DOHH2 (cell line): ENCODE data around the gene LIMK2.
"Not testable (repeated sequence)": the region's sequence is repeated elsewhere in the genome, so short reads cannot be mapped to it uniquely, and the experiment has no call there.

Experiments
- H3F3A ChIP-seq: fragments of 200-600 bp; sonication (generic), shearing (Covaris generic); 2 replicates; pipeline ENCODE4 v1.6.0; 2016; ENCODE audit warnings: antibody characterized with exemption, mild to moderate bottlenecking; ENCODE audit not compliant: control insufficient read depth, insufficient read depth
- H3K27ac ChIP-seq: fragments of 200-600 bp; sonication (generic); 2 replicates; pipeline ENCODE4 v1.5.1; 2014; ENCODE audit warnings: low read depth, mild to moderate bottlenecking, low read length, moderate library complexity
- H3K27me3 ChIP-seq: fragments of 200-600 bp; sonication (generic); 2 replicates; pipeline ENCODE4 v1.6.1; 2014; ENCODE audit warnings: mild to moderate bottlenecking, low read length, mixed read lengths; ENCODE audit not compliant: control insufficient read depth
- H3K36me3 ChIP-seq: fragments of 200-600 bp; sonication (generic); 2 replicates; pipeline ENCODE4 v1.6.1; 2014; ENCODE audit warnings: mild to moderate bottlenecking, low read length, moderate library complexity, mixed read lengths; ENCODE audit not compliant: control insufficient read depth
- H3K4me1 ChIP-seq: fragments of 200-600 bp; sonication (generic); 2 replicates; pipeline ENCODE4 v1.6.1; 2014; ENCODE audit warnings: mild to moderate bottlenecking, low read length, mixed read lengths; ENCODE audit not compliant: control insufficient read depth
- H3K4me2 ChIP-seq: fragments of 200-600 bp; sonication (generic); 2 replicates; pipeline ENCODE4 v1.6.0; 2014; ENCODE audit warnings: mild to moderate bottlenecking, low read length, moderate library complexity
- H3K4me3 ChIP-seq: fragments of 200-600 bp; sonication (generic); 2 replicates; pipeline ENCODE4 v1.5.1; 2014; ENCODE audit warnings: mild to moderate bottlenecking, low read length, mixed read lengths
- H3K79me2 ChIP-seq: fragments of 200-600 bp; sonication (generic); 2 replicates; pipeline ENCODE4 v1.6.1; 2014; ENCODE audit warnings: mild to moderate bottlenecking, low read length, mixed read lengths; ENCODE audit not compliant: control insufficient read depth
- H3K9me2 ChIP-seq: fragments of 200-600 bp; sonication (generic); replicated peaks from 2 replicates; pipeline ENCODE4 v1.6.1; 2014; ENCODE audit warnings: mild to moderate bottlenecking, low read length, mixed read lengths; ENCODE audit not compliant: control insufficient read depth
- H3K9me3 ChIP-seq: fragments of 200-600 bp; sonication (generic); 2 replicates; pipeline ENCODE4 v1.6.1; 2014; ENCODE audit warnings: antibody characterized with exemption, low read length, mixed read lengths; ENCODE audit not compliant: control insufficient read depth, insufficient read depth
- H4K20me1 ChIP-seq: fragments of 200-600 bp; sonication (generic); 2 replicates; pipeline ENCODE4 v1.6.0; 2014; ENCODE audit warnings: low read depth, mild to moderate bottlenecking, antibody characterized with exemption, low read length, moderate library complexity; ENCODE audit not compliant: control insufficient read depth, insufficient read depth
- CTCF ChIP-seq: fragments of 200-600 bp; sonication (generic); IDR thresholded peaks from one replicate; pipeline ENCODE4 v1.5.1; 2014; ENCODE audit warnings: antibody characterized with exemption, mild to moderate bottlenecking, low read depth, low read length; ENCODE audit not compliant: poor library complexity, severe bottlenecking
- EZH2phosphoT487 ChIP-seq: fragments of 200-600 bp; sonication (generic); IDR thresholded peaks from 2 replicates; pipeline ENCODE4 v1.6.1; 2017; ENCODE audit warnings: borderline replicate concordance, mild to moderate bottlenecking, antibody characterized with exemption, low read length, moderate library complexity, mixed read lengths

LIMK2 gene

GRCh38 chr22:31211862-31212730 lies at the start of gene LIMK2:
Gene LIMK2 (plus strand): TSS chr22:31212298. CDS start chr22:31212409, 111 bp downstream.
- Histone ChIP-seq H3K4me2 (peak within 1 kb of the TSS; percentile 86), H4K20me1 (no peaks in the 10 kb centered on the region; the same call in 1 of the 2 replicates), H3K27ac (peak within 1 kb of the TSS; percentile 31), H3K79me2 (peaks cover 46% of the 10 kb centered on the region), H3K36me3 (peaks cover 20% of the 10 kb centered on the region), H3K9me2 (no peaks in the 10 kb centered on the region), H3K4me1 (peaks cover 25% of the 10 kb centered on the region), H3K9me3 (no peaks in the 10 kb centered on the region), H3F3A (peaks cover 3% of the 10 kb centered on the region; the same call in 1 of the 2 replicates), H3K27me3 (no peaks in the 10 kb centered on the region), H3K4me3 (peak within 1 kb of the TSS; percentile 86)
- TF ChIP-seq CTCF (peak; percentile 91), EZH2phosphoT487 (no peak)

- Histone ChIP-seq H3K27ac (no peak overlapping the region), H3K9me2 (no peaks in the 10 kb centered on the region), H3K4me3 (no peak overlapping the region), H3F3A (peaks cover 3% of the 10 kb centered on the region; the same call in 1 of the 2 replicates), H3K9me3 (no peaks in the 10 kb centered on the region), H3K27me3 (no peaks in the 10 kb centered on the region), H3K4me2 (no peak overlapping the region), H4K20me1 (no peaks in the 10 kb centered on the region), H3K36me3 (no peaks in the 10 kb centered on the region; the same call in 1 of the 2 replicates), H3K4me1 (peaks cover 23% of the 10 kb centered on the region; the same call in 1 of the 2 replicates), H3K79me2 (peaks cover 27% of the 10 kb centered on the region)
- TF ChIP-seq EZH2phosphoT487, result no peak
- TF ChIP-seq CTCF, result no peak
These were observed 41.1 kb upstream of the LIMK2 start for GRCh38 chr22:31170971-31171370.

- H3K27ac ChIP-seq, H3K27me3 ChIP-seq, H3K4me3 ChIP-seq, H3K9me3 ChIP-seq, H3K9me2 ChIP-seq, H3K36me3 ChIP-seq, H3K4me2 ChIP-seq, H4K20me1 ChIP-seq, H3F3A ChIP-seq: not testable (repeated sequence)
- peaks cover 27% of the 10 kb centered on the region for H3K79me2 ChIP-seq
- peaks cover 16% of the 10 kb centered on the region; the same call in 1 of the 2 replicates for H3K4me1 ChIP-seq
These were observed 40.4 kb upstream of the LIMK2 start for GRCh38 chr22:31171734-31172133.
